GM12891 (cell line): ENCODE measurements around the gene CAPZA1.
A peak's percentile ranks its signal among the peaks of the same experiment; 100 is the strongest.

ENCODE experiments used
- PAX5 ChIP-seq: IDR thresholded peaks from 2 replicates; pipeline ENCODE4 v1.6.1; 2011; ENCODE audit warnings: low read length, moderate library complexity, mild to moderate bottlenecking; ENCODE audit not compliant: insufficient read depth, severe bottlenecking
- POLR2A ChIP-seq: IDR thresholded peaks from 2 replicates; pipeline ENCODE4 v1.6.1; 2011; ENCODE audit warnings: low read depth, low read length, control low read depth
- SPI1 ChIP-seq: IDR thresholded peaks from 2 replicates; pipeline ENCODE4 v1.6.1; 2011; ENCODE audit warnings: low read depth, low read length, control low read depth

DNA sequence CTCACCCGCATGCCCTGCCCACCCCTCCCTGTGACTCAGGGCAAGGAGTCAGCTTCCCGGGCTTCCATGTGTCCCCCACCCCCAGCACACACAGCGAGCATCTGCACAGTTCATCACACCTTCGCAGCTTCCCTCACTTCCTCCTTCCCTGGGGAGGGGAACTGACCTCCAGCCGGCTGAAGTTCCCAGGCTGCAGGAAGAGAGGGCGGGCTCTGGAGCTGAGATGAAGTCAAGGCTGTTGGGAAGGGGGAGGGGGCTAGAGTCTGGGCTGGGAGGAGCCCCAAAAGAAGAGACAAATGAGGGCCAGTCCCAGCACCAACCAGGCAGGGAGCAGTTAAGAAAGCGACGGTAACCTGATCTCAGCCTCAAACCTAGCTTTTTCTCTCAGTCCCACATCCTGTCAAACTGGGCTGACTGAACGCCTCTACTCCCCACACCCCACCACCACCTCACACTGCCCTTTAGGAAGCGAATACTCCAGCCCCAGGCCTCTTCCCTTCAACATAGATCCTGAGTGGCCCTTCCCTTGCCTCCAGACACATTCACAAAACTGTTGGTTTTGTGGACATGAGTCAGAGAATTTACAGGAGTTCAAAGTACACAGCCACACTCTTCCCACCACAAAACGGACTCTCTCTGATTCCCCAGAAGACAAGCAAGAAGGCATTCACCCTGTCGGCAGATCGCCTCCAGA lies 85.4 kb downstream of the CAPZA1 start:
- TF ChIP-seq POLR2A: peak; percentile 68
- peak; percentile 35 for TF ChIP-seq SPI1
- no peak for TF ChIP-seq PAX5
